ENCODE data around the gene DNAAF3.
"Not testable (repeated sequence)": the region's sequence is repeated elsewhere in the genome, so short reads cannot be mapped to it uniquely, and the experiment has no call there.

DNAAF3 gene

GRCh38 chr19:55155784-55156183 lies 10.6 kb downstream of the DNAAF3 start:
- DNase-seq (ENCODE audit: low read depth in 1 of 2, low spot score in 1 of 2) = not testable (repeated sequence)

GRCh38 chr19:55153652-55154264 lies 12.7 kb downstream of the DNAAF3 start:
- DNase-seq (ENCODE audit: low read depth in 1 of 2, low spot score in 1 of 2) = no peak

GRCh38 chr19:55152017-55152416 lies 14.4 kb downstream of the DNAAF3 start:
- no peak for DNase-seq (ENCODE audit: low read depth in 1 of 2, low spot score in 1 of 2)

- no peak for DNase-seq (ENCODE audit: low read depth in 1 of 2, low spot score in 1 of 2)
Measured at GRCh38 chr19:55149078-55150003, 17.1 kb downstream of the DNAAF3 start, which contains the start of gene TNNT1. Gene TNNT1, minus strand, starts transcription at chr19:55149206. Its CDS starts 2,049 bp downstream, at chr19:55147157.

GRCh38 chr19:55147545-55148251 lies 18.7 kb downstream of the DNAAF3 start:
- DNase-seq (ENCODE audit: low read depth in 1 of 2, low spot score in 1 of 2) = no peak

- no peak for DNase-seq (ENCODE audit: low read depth in 1 of 2, low spot score in 1 of 2)
Measured at GRCh38 chr19:55146705-55147273, 19.6 kb downstream of the DNAAF3 start.

- DNase-seq (ENCODE audit: low read depth in 1 of 2, low spot score in 1 of 2) = no peak
Measured at GRCh38 chr19:55146078-55146704, 20.2 kb downstream of the DNAAF3 start.

GRCh38 chr19:55145232-55145631 lies 21.2 kb downstream of the DNAAF3 start:
- no peak for DNase-seq (ENCODE audit: low read depth in 1 of 2, low spot score in 1 of 2)

GRCh38 chr19:55141696-55142095 lies 24.7 kb downstream of the DNAAF3 start:
- no peak for DNase-seq (ENCODE audit: low read depth in 1 of 2, low spot score in 1 of 2)

GRCh38 chr19:55137915-55138314 lies 28.5 kb downstream of the DNAAF3 start:
- DNase-seq (ENCODE audit: low read depth in 1 of 2, low spot score in 1 of 2) = no peak

- DNase-seq (ENCODE audit: low read depth in 1 of 2, low spot score in 1 of 2) = no peak
Measured at GRCh38 chr19:55136399-55137102, 29.9 kb downstream of the DNAAF3 start.

GRCh38 chr19:55134736-55135135 lies 31.7 kb downstream of the DNAAF3 start:
- no peak for DNase-seq (ENCODE audit: low read depth in 1 of 2, low spot score in 1 of 2)

GRCh38 chr19:55133639-55134444 lies 32.6 kb downstream of the DNAAF3 start:
- DNase-seq (ENCODE audit: low read depth in 1 of 2, low spot score in 1 of 2) = no peak

- DNase-seq (ENCODE audit: low read depth in 1 of 2, low spot score in 1 of 2) = no peak
Measured at GRCh38 chr19:55132453-55133129, 33.8 kb downstream of the DNAAF3 start.

- no peak for DNase-seq (ENCODE audit: low read depth in 1 of 2, low spot score in 1 of 2)
Measured at GRCh38 chr19:55131421-55131820, 35.0 kb downstream of the DNAAF3 start.

GRCh38 chr19:55119053-55119452 lies 47.4 kb downstream of the DNAAF3 start:
- DNase-seq (ENCODE audit: low read depth in 1 of 2, low spot score in 1 of 2) = no peak

- DNase-seq (ENCODE audit: low read depth in 1 of 2, low spot score in 1 of 2) = no peak
Measured at GRCh38 chr19:55118401-55118991, 47.9 kb downstream of the DNAAF3 start.

GRCh38 chr19:55117663-55118391 lies 48.6 kb downstream of the DNAAF3 start:
- DNase-seq (ENCODE audit: low read depth in 1 of 2, low spot score in 1 of 2) = peak; percentile 95 to 96
